ENCODE measurements around the gene DNAH12.

DNA sequence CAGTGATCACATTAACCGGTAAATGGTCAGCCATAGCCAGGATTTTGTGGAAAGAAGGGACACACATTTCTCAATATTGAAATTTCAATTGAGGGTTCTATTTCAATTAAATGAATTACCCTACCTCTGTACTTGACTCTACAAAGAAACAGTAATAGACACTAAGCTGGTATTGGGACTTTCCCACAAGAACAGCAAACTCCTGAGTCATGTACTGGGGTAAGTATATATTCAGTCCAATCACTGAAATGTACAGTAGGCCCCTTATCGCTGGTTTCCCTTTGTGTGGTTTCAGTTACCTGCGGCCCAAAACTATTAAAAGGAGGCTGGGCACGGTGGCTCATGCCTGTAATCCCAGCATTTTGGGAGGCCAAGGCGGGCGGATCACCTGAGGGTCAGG is 269.3 kb downstream of the DNAH12 start:
- TF ChIP-seq NRF1 (IDR thresholded peaks at IDR 0.05; ENCODE audit: low read depth, low read length) = no peak
- TF ChIP-seq, protein P1, sequence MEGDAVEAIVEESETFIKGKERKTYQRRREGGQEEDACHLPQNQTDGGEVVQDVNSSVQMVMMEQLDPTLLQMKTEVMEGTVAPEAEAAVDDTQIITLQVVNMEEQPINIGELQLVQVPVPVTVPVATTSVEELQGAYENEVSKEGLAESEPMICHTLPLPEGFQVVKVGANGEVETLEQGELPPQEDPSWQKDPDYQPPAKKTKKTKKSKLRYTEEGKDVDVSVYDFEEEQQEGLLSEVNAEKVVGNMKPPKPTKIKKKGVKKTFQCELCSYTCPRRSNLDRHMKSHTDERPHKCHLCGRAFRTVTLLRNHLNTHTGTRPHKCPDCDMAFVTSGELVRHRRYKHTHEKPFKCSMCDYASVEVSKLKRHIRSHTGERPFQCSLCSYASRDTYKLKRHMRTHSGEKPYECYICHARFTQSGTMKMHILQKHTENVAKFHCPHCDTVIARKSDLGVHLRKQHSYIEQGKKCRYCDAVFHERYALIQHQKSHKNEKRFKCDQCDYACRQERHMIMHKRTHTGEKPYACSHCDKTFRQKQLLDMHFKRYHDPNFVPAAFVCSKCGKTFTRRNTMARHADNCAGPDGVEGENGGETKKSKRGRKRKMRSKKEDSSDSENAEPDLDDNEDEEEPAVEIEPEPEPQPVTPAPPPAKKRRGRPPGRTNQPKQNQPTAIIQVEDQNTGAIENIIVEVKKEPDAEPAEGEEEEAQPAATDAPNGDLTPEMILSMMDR (IDR thresholded peaks at IDR 0.05) = no peak
